ENCODE measurements around the gene GEMIN5. TPM values are rescaled to one million over a fixed set of nuclear protein-coding genes. Genes with fewer than 3 reads are reported as not detected.

The GEMIN5 gene
- total and polyA plus RNA-seq, 2 of the 13 experiments (the other 11 are each of a cell fraction or from before 2014, with no cell fraction given) = 6.6 to 28.6 TPM

DNA sequence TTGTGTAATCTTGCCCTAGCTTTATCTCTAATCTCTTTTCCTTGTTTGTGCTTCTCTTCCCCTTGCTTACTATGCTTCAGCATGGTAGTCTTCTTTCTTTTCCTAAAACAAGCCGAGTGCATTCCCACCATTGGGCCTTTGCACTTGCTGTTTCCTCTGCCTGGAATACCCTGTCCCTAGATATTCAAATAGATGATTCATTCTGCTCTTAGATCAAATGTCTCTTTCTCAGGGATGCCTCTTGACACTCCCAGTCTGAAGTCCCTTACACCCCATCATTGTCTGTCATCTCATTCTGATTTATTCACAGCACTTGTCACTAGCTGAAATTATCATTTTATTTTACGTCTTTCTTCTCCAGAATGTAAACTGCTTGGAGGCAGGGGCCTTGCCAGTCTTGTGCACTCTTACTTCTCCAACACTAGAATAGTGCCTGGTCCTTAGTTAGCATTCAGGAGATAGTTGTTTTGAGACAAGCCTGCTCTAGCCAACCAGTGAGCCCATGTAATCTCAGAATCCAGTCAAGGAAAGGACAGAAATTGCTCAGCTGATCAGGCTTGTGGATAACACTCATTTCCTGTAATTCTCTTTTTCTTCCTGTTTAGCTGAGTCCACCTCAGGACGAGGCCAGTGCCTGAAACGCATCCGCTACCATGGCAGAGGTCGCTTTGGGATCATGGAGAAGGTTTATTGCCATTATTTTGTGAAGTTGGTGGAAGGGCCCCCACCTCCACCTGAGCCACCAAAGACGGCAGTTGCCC, 28.2 kb upstream of the GEMIN5 start:
- WGBS (ENCODE audit: low lambda C conversion rate) = 99% methylated on average over 7 of the region's 7 CpGs
- no peaks in the 10 kb centered on the region for H3K27me3 ChIP-seq (ENCODE audit: control insufficient read depth in 1 of 2, insufficient read depth in 2 of 2, low read length in 2 of 2)
- intact Hi-C loops (cut with micrococcal nuclease; ENCODE audit: unreplicated experiment) = no loop called here
- H3K79me2 ChIP-seq (ENCODE audit: insufficient read depth, low read length) = no peaks in the 10 kb centered on the region
- POLR2A ChIA-PET = no interaction called here
- CTCF ChIA-PET (ENCODE audit: low intra/inter-chr PET ratio, low total read pairs) = interaction anchor here (1.0 to 1.9 kb wide), 2 partner anchors 38 to 62 kb away, joined by 3 to 8 read pairs; no protein-coding TSS in a partner anchor
- no peak for FAIRE-seq
- no peak overlapping the region for H3K4me2 ChIP-seq (ENCODE audit: low read depth, low read length)
- peaks cover 5 to 32% of the 10 kb centered on the region in 2 experiments for H3K36me3 ChIP-seq (replicated peaks in 1 of 2; ENCODE audit: control insufficient read depth in 1 of 2, insufficient read depth in 2 of 2, low read length in 2 of 2)
- H4K20me1 ChIP-seq (ENCODE audit: insufficient read depth, low read length) = no peaks in the 10 kb centered on the region
- no TSS peak for BruUV-seq (replicated peaks)
- peaks cover 16% of the 10 kb centered on the region for H3K4me1 ChIP-seq (ENCODE audit: insufficient read depth, low read length)
- no peak overlapping the region for H2AFZ ChIP-seq (ENCODE audit: low read length)
- no peak overlapping the region for H3K27ac ChIP-seq (ENCODE audit: extremely low read length, insufficient read depth, low read length)
- in situ Hi-C loops (cut with HindIII; ENCODE audit: extremely low pct_ligation_motif_present, low pct_unique_long_range_greater_than_20kb) = no loop called here
- ATAC-seq = no peak
- H3K4me3 ChIP-seq (replicated peaks in 1 of 3; ENCODE audit: insufficient read depth in 1 of 3, low read depth in 2 of 3, low read length in 3 of 3) = no peak overlapping the region
- H3K9ac ChIP-seq (ENCODE audit: insufficient read depth, low read depth, low read length) = no peak overlapping the region
- no peaks in the 10 kb centered on the region for H3K9me3 ChIP-seq (ENCODE audit: low read length)
- no peak for DNase-seq (ENCODE audit: low spot score)
- TF ChIP-seq, protein P1, sequence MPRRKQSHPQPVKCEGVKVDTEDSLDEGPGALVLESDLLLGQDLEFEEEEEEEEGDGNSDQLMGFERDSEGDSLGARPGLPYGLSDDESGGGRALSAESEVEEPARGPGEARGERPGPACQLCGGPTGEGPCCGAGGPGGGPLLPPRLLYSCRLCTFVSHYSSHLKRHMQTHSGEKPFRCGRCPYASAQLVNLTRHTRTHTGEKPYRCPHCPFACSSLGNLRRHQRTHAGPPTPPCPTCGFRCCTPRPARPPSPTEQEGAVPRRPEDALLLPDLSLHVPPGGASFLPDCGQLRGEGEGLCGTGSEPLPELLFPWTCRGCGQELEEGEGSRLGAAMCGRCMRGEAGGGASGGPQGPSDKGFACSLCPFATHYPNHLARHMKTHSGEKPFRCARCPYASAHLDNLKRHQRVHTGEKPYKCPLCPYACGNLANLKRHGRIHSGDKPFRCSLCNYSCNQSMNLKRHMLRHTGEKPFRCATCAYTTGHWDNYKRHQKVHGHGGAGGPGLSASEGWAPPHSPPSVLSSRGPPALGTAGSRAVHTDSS (CRISPR knock-in tag; conservative IDR thresholded peaks at IDR 0.05) = no peak
- TF ChIP-seq WIZ (CRISPR knock-in tag; IDR thresholded peaks at IDR 0.05) (no peak), MYNN (CRISPR knock-in tag; IDR thresholded peaks at IDR 0.05; ENCODE audit: low read depth) (no peak), HNRNPL (IDR thresholded peaks at IDR 0.05; ENCODE audit: low read depth, low read length) (no peak), KAT7 (CRISPR knock-in tag; IDR thresholded peaks at IDR 0.05; ENCODE audit: borderline replicate concordance) (no peak), SOX6 (IDR thresholded peaks at IDR 0.05) (no peak), SOX6 (CRISPR knock-in tag; IDR thresholded peaks at IDR 0.05) (no peak), PTBP1 (IDR thresholded peaks at IDR 0.05; ENCODE audit: low read depth, low read length, poor library complexity, severe bottlenecking) (no peak), ZNF335 (CRISPR knock-in tag; IDR thresholded peaks at IDR 0.05) (no peak)
- TF ChIP-seq, protein P2, sequence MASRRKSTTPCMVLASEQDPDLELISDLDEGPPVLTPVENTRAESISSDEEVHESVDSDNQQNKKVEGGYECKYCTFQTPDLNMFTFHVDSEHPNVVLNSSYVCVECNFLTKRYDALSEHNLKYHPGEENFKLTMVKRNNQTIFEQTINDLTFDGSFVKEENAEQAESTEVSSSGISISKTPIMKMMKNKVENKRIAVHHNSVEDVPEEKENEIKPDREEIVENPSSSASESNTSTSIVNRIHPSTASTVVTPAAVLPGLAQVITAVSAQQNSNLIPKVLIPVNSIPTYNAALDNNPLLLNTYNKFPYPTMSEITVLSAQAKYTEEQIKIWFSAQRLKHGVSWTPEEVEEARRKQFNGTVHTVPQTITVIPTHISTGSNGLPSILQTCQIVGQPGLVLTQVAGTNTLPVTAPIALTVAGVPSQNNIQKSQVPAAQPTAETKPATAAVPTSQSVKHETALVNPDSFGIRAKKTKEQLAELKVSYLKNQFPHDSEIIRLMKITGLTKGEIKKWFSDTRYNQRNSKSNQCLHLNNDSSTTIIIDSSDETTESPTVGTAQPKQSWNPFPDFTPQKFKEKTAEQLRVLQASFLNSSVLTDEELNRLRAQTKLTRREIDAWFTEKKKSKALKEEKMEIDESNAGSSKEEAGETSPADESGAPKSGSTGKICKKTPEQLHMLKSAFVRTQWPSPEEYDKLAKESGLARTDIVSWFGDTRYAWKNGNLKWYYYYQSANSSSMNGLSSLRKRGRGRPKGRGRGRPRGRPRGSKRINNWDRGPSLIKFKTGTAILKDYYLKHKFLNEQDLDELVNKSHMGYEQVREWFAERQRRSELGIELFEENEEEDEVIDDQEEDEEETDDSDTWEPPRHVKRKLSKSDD (CRISPR knock-in tag; IDR thresholded peaks at IDR 0.05; ENCODE audit: low read depth) = no peak
- TF ChIP-seq, protein P3, sequence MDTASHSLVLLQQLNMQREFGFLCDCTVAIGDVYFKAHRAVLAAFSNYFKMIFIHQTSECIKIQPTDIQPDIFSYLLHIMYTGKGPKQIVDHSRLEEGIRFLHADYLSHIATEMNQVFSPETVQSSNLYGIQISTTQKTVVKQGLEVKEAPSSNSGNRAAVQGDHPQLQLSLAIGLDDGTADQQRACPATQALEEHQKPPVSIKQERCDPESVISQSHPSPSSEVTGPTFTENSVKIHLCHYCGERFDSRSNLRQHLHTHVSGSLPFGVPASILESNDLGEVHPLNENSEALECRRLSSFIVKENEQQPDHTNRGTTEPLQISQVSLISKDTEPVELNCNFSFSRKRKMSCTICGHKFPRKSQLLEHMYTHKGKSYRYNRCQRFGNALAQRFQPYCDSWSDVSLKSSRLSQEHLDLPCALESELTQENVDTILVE (CRISPR knock-in tag; IDR thresholded peaks at IDR 0.05) = no peak
- TF ChIP-seq, protein P4, sequence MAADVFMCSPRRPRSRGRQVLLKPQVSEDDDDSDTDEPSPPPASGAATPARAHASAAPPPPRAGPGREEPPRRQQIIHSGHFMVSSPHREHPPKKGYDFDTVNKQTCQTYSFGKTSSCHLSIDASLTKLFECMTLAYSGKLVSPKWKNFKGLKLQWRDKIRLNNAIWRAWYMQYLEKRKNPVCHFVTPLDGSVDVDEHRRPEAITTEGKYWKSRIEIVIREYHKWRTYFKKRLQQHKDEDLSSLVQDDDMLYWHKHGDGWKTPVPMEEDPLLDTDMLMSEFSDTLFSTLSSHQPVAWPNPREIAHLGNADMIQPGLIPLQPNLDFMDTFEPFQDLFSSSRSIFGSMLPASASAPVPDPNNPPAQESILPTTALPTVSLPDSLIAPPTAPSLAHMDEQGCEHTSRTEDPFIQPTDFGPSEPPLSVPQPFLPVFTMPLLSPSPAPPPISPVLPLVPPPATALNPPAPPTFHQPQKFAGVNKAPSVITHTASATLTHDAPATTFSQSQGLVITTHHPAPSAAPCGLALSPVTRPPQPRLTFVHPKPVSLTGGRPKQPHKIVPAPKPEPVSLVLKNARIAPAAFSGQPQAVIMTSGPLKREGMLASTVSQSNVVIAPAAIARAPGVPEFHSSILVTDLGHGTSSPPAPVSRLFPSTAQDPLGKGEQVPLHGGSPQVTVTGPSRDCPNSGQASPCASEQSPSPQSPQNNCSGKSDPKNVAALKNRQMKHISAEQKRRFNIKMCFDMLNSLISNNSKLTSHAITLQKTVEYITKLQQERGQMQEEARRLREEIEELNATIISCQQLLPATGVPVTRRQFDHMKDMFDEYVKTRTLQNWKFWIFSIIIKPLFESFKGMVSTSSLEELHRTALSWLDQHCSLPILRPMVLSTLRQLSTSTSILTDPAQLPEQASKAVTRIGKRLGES (CRISPR knock-in tag; IDR thresholded peaks at IDR 0.05; ENCODE audit: borderline replicate concordance) = no peak
- TF ChIP-seq, protein P5, sequence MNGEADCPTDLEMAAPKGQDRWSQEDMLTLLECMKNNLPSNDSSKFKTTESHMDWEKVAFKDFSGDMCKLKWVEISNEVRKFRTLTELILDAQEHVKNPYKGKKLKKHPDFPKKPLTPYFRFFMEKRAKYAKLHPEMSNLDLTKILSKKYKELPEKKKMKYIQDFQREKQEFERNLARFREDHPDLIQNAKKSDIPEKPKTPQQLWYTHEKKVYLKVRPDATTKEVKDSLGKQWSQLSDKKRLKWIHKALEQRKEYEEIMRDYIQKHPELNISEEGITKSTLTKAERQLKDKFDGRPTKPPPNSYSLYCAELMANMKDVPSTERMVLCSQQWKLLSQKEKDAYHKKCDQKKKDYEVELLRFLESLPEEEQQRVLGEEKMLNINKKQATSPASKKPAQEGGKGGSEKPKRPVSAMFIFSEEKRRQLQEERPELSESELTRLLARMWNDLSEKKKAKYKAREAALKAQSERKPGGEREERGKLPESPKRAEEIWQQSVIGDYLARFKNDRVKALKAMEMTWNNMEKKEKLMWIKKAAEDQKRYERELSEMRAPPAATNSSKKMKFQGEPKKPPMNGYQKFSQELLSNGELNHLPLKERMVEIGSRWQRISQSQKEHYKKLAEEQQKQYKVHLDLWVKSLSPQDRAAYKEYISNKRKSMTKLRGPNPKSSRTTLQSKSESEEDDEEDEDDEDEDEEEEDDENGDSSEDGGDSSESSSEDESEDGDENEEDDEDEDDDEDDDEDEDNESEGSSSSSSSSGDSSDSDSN (CRISPR knock-in tag; IDR thresholded peaks at IDR 0.05) = no peak

All from HepG2 (cell line).